ENCODE measurements around the gene TP53BP2. TPM values are rescaled to one million over a fixed set of nuclear protein-coding genes. Genes with fewer than 3 reads are reported as not detected.

TP53BP2 gene
- total RNA-seq, 2 donors from 2014 or later = 53.6 to 59.8 TPM

DNA sequence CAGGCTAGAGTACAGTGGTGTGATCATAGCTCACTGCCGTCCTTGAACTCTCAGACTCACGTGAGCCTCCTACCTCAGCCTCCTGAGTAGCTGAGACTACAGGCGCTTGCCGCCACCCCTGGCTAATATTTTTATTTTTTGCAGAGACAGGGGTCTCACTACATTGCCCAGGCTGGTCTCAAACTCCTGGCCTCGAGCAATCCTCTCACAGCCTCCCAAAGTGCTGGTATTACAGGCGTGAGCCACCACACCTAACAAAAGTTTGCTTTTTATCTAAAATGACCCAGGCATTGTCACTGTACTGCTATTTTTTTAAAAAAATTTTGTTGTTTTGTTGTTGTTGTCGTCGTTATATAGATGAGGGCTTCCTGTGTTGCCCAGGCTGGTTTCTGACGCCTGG lies 87.0 kb downstream of the TP53BP2 start:
- H3K4me1 Mint-ChIP-seq = peaks cover 9% of the 10 kb centered on the region
- H3K27me3 ChIP-seq (ENCODE audit: control insufficient read depth, insufficient read depth, low read length, poor library complexity, severe bottlenecking) = no peaks in the 10 kb centered on the region
- TF ChIP-seq, protein P1, sequence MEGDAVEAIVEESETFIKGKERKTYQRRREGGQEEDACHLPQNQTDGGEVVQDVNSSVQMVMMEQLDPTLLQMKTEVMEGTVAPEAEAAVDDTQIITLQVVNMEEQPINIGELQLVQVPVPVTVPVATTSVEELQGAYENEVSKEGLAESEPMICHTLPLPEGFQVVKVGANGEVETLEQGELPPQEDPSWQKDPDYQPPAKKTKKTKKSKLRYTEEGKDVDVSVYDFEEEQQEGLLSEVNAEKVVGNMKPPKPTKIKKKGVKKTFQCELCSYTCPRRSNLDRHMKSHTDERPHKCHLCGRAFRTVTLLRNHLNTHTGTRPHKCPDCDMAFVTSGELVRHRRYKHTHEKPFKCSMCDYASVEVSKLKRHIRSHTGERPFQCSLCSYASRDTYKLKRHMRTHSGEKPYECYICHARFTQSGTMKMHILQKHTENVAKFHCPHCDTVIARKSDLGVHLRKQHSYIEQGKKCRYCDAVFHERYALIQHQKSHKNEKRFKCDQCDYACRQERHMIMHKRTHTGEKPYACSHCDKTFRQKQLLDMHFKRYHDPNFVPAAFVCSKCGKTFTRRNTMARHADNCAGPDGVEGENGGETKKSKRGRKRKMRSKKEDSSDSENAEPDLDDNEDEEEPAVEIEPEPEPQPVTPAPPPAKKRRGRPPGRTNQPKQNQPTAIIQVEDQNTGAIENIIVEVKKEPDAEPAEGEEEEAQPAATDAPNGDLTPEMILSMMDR (conservative IDR thresholded peaks at IDR 0.05) = no peak
- no peak overlapping the region for H3K9ac ChIP-seq (ENCODE audit: extremely low read depth, low read length, poor library complexity, severe bottlenecking)
- H3K9me3 ChIP-seq (ENCODE audit: control insufficient read depth, low read length) = no peaks in the 10 kb centered on the region
- no peak overlapping the region for H3K4me3 Mint-ChIP-seq
- H3K36me3 ChIP-seq (ENCODE audit: control insufficient read depth, insufficient read depth, low read length) = peaks cover 83% of the 10 kb centered on the region
- peaks cover 31% of the 10 kb centered on the region for H3K36me3 Mint-ChIP-seq (ENCODE audit: low read depth)
- whole genome bisulfite sequencing, 2 experiments (ENCODE audit: insufficient coverage in 1 of 2, insufficient read length in 1 of 2) = 79 to 94% methylated on average over 5 to 9 of the region's 9 CpGs
- no peak for DNase-seq
- peaks cover 7% of the 10 kb centered on the region for H3K4me1 ChIP-seq (ENCODE audit: control insufficient read depth, insufficient read depth, low read length)
- H3K27ac Mint-ChIP-seq = no peak overlapping the region
- no peaks in the 10 kb centered on the region for H3K27me3 Mint-ChIP-seq (ENCODE audit: insufficient read depth)
- no peak overlapping the region for H3K4me3 ChIP-seq (ENCODE audit: low read length)
- H3K9me3 Mint-ChIP-seq = no peaks in the 10 kb centered on the region
- H3K27ac ChIP-seq (ENCODE audit: low read depth, low read length) = no peak overlapping the region

GRCh38 chr1:223756806-223757700 lies 88.7 kb downstream of the TP53BP2 start:
- no peak overlapping the region for H3K4me3 Mint-ChIP-seq
- Histone ChIP-seq H3K4me1 (ENCODE audit: control insufficient read depth, insufficient read depth, low read length) (peaks cover 7% of the 10 kb centered on the region), H3K9ac (ENCODE audit: extremely low read depth, low read length, poor library complexity, severe bottlenecking) (no peak overlapping the region), H3K27me3 (ENCODE audit: control insufficient read depth, insufficient read depth, low read length, poor library complexity, severe bottlenecking) (no peaks in the 10 kb centered on the region), H3K4me3 (ENCODE audit: low read length) (no peak overlapping the region), H3K27ac (ENCODE audit: low read depth, low read length) (no peak overlapping the region), H3K9me3 (ENCODE audit: control insufficient read depth, low read length) (no peaks in the 10 kb centered on the region), H3K36me3 (ENCODE audit: control insufficient read depth, insufficient read depth, low read length) (peaks cover 86% of the 10 kb centered on the region)
- no peak for DNase-seq
- no peak overlapping the region for H3K27ac Mint-ChIP-seq
- H3K4me1 Mint-ChIP-seq = peaks cover 19% of the 10 kb centered on the region
- H3K9me3 Mint-ChIP-seq = no peaks in the 10 kb centered on the region
- H3K36me3 Mint-ChIP-seq (ENCODE audit: low read depth) = peaks cover 34% of the 10 kb centered on the region
- no peaks in the 10 kb centered on the region for H3K27me3 Mint-ChIP-seq (ENCODE audit: insufficient read depth)
- TF ChIP-seq, protein P1 (conservative IDR thresholded peaks at IDR 0.05) = no peak
- WGBS, 2 experiments (ENCODE audit: insufficient coverage in 1 of 2, insufficient read length in 1 of 2) = 92 to 95% methylated on average over 13 to 20 of the region's 20 CpGs

- Histone ChIP-seq H3K27me3 (ENCODE audit: control insufficient read depth, insufficient read depth, low read length, poor library complexity, severe bottlenecking) (no peaks in the 10 kb centered on the region), H3K27ac (ENCODE audit: low read depth, low read length) (no peak overlapping the region), H3K9ac (ENCODE audit: extremely low read depth, low read length, poor library complexity, severe bottlenecking) (no peak overlapping the region), H3K9me3 (ENCODE audit: control insufficient read depth, low read length) (no peaks in the 10 kb centered on the region), H3K4me3 (ENCODE audit: low read length) (no peak overlapping the region), H3K4me1 (ENCODE audit: control insufficient read depth, insufficient read depth, low read length) (peaks cover 7% of the 10 kb centered on the region), H3K36me3 (ENCODE audit: control insufficient read depth, insufficient read depth, low read length) (peaks cover 86% of the 10 kb centered on the region)
- no peak overlapping the region for H3K4me3 Mint-ChIP-seq
- WGBS, 2 experiments (ENCODE audit: insufficient coverage in 1 of 2, insufficient read length in 1 of 2) = 91 to 96% methylated on average over 10 to 13 of the region's 13 CpGs
- no peaks in the 10 kb centered on the region for H3K27me3 Mint-ChIP-seq (ENCODE audit: insufficient read depth)
- DNase-seq = no peak
- H3K9me3 Mint-ChIP-seq = no peaks in the 10 kb centered on the region
- TF ChIP-seq, protein P1 (conservative IDR thresholded peaks at IDR 0.05) = peak; percentile 28
- peaks cover 27% of the 10 kb centered on the region for H3K36me3 Mint-ChIP-seq (ENCODE audit: low read depth)
- H3K27ac Mint-ChIP-seq = no peak overlapping the region
- peaks cover 14% of the 10 kb centered on the region for H3K4me1 Mint-ChIP-seq
Observed at GRCh38 chr1:223755992-223756775, 89.6 kb downstream of the TP53BP2 start.

All from endodermal cell (in vitro differentiated cells).